Fibroblast of the conjunctiva (primary cell): ENCODE measurements around the gene KIF6.
A peak's percentile ranks its signal among the peaks of the same experiment; 100 is the strongest.
"Not testable (repeated sequence)": the region's sequence is repeated elsewhere in the genome, so short reads cannot be mapped to it uniquely, and the experiment has no call there.

Experiments used
- DNase-seq: peaks from one replicate; pipeline ENCODE4 v3.0.0-alpha.2; 2010; ENCODE audit warnings: low read depth

Gene KIF6

GRCh38 chr6:39553860-39554802 lies 171.1 kb downstream of the KIF6 start:
- DNase-seq = peak; percentile 17

GRCh38 chr6:39553029-39553428 lies 172.2 kb downstream of the KIF6 start:
- no peak for DNase-seq

- no peak for DNase-seq
Observed at GRCh38 chr6:39550191-39550590, 175.0 kb downstream of the KIF6 start.

- DNase-seq = no peak
Observed at GRCh38 chr6:39546731-39547130, 178.5 kb downstream of the KIF6 start.

- no peak for DNase-seq
Observed at GRCh38 chr6:39543950-39544349, 181.3 kb downstream of the KIF6 start.

GRCh38 chr6:39543095-39543494 lies 182.1 kb downstream of the KIF6 start:
- DNase-seq = peak; percentile 17

GRCh38 chr6:39540454-39540853 lies 184.8 kb downstream of the KIF6 start:
- DNase-seq = no peak

- peak; percentile 10 for DNase-seq
Observed at GRCh38 chr6:39530201-39530759, 194.9 kb downstream of the KIF6 start.

- no peak for DNase-seq
Observed at GRCh38 chr6:39527792-39528564, 197.2 kb downstream of the KIF6 start.

GRCh38 chr6:39524007-39524406 lies 201.2 kb downstream of the KIF6 start:
- no peak for DNase-seq

- DNase-seq = no peak
Observed at GRCh38 chr6:39521958-39522357, 203.2 kb downstream of the KIF6 start.

GRCh38 chr6:39520916-39521315 lies 204.3 kb downstream of the KIF6 start:
- no peak for DNase-seq

GRCh38 chr6:39520411-39520810 lies 204.8 kb downstream of the KIF6 start:
- DNase-seq = no peak

- DNase-seq = no peak
Observed at GRCh38 chr6:39518221-39518620, 207.0 kb downstream of the KIF6 start.

GRCh38 chr6:39517756-39518155 lies 207.5 kb downstream of the KIF6 start:
- DNase-seq = no peak

- no peak for DNase-seq
Observed at GRCh38 chr6:39516471-39516870, 208.7 kb downstream of the KIF6 start.

- DNase-seq = no peak
Observed at GRCh38 chr6:39515471-39515870, 209.7 kb downstream of the KIF6 start.

GRCh38 chr6:39515006-39515405 lies 210.2 kb downstream of the KIF6 start:
- DNase-seq = no peak

- not testable (repeated sequence) for DNase-seq
Observed at GRCh38 chr6:39509831-39510230, 215.4 kb downstream of the KIF6 start.

- no peak for DNase-seq
Observed at GRCh38 chr6:39508515-39508914, 216.7 kb downstream of the KIF6 start.

GRCh38 chr6:39507331-39507998 lies 217.7 kb downstream of the KIF6 start:
- no peak for DNase-seq

GRCh38 chr6:39502362-39502955 lies 222.7 kb downstream of the KIF6 start:
- not testable (repeated sequence) for DNase-seq
